ENCODE data around the gene ZRANB2. TPM values are rescaled to one million over a fixed set of nuclear protein-coding genes. Genes with fewer than 3 reads are reported as not detected.

The ZRANB2 gene
- total RNA-seq, 1 experiment from 2014 or later: 103 TPM

- H3K4me3 Mint-ChIP-seq: no peak overlapping the region
- no peak for DNase-seq
- Histone ChIP-seq H3K9ac (ENCODE audit: extremely low read depth, insufficient read length, low read length) (no peak overlapping the region), H2BK120ac (ENCODE audit: low read depth, low read length, poor library complexity, severe bottlenecking) (no peak overlapping the region), H3K4me1 (ENCODE audit: insufficient read depth, low read length) (no peaks in the 10 kb centered on the region), H3K79me1 (ENCODE audit: insufficient read depth, low read depth, low read length, poor library complexity, severe bottlenecking) (no peaks in the 10 kb centered on the region), H2BK15ac (ENCODE audit: low read depth, low read length) (no peak overlapping the region), H3K27me3 (ENCODE audit: insufficient read depth, low read length) (no peaks in the 10 kb centered on the region), H3K23me2 (ENCODE audit: insufficient read length, low read depth, low read length, poor library complexity, severe bottlenecking) (no peaks in the 10 kb centered on the region), H2AK5ac (ENCODE audit: insufficient read length, low read length) (no peak overlapping the region), H3K9me3 (ENCODE audit: control insufficient read depth, low read depth, low read length) (no peaks in the 10 kb centered on the region), H4K5ac (ENCODE audit: insufficient read length, low read depth, low read length) (no peak overlapping the region), H3K56ac (ENCODE audit: insufficient read length, low read depth, low read length) (no peak overlapping the region), H3K23ac (ENCODE audit: insufficient read length, low read depth, low read length) (no peak overlapping the region), H3K14ac (ENCODE audit: insufficient read depth, low read length) (no peak overlapping the region), H3K27ac (ENCODE audit: insufficient read length, low read depth, low read length) (no peak overlapping the region), H2BK5ac (ENCODE audit: insufficient read length, low read length) (no peak overlapping the region), H2BK20ac (ENCODE audit: low read depth, low read length, poor library complexity, severe bottlenecking) (no peak overlapping the region), H3T11ph (ENCODE audit: low read length) (no peak overlapping the region), H3K18ac (ENCODE audit: insufficient read length, low read depth, low read length) (no peak overlapping the region), H3K4me2 (ENCODE audit: insufficient read depth, insufficient read length, low read length) (no peak overlapping the region), H4K8ac (replicated peaks; ENCODE audit: insufficient read length, low read depth, low read length) (no peak overlapping the region), H4K20me1 (ENCODE audit: control insufficient read depth, insufficient read depth, insufficient read length) (no peaks in the 10 kb centered on the region), H2AFZ (ENCODE audit: low read length) (no peak overlapping the region), H2BK12ac (ENCODE audit: insufficient read length, low read depth, low read length) (no peak overlapping the region), H4K91ac (ENCODE audit: insufficient read length, low read depth, low read length) (no peak overlapping the region), H3K4ac (ENCODE audit: low read depth, low read length) (no peak overlapping the region), H3K79me2 (ENCODE audit: insufficient read depth, low read length) (no peaks in the 10 kb centered on the region)
- no peaks in the 10 kb centered on the region for H3K27me3 Mint-ChIP-seq (ENCODE audit: low read depth)
- TF ChIP-seq, protein P1, sequence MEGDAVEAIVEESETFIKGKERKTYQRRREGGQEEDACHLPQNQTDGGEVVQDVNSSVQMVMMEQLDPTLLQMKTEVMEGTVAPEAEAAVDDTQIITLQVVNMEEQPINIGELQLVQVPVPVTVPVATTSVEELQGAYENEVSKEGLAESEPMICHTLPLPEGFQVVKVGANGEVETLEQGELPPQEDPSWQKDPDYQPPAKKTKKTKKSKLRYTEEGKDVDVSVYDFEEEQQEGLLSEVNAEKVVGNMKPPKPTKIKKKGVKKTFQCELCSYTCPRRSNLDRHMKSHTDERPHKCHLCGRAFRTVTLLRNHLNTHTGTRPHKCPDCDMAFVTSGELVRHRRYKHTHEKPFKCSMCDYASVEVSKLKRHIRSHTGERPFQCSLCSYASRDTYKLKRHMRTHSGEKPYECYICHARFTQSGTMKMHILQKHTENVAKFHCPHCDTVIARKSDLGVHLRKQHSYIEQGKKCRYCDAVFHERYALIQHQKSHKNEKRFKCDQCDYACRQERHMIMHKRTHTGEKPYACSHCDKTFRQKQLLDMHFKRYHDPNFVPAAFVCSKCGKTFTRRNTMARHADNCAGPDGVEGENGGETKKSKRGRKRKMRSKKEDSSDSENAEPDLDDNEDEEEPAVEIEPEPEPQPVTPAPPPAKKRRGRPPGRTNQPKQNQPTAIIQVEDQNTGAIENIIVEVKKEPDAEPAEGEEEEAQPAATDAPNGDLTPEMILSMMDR (conservative IDR thresholded peaks at IDR 0.05): no peak
- H3K36me3 Mint-ChIP-seq (ENCODE audit: insufficient read depth in 1 of 3, low read depth in 3 of 3): no peaks in the 10 kb centered on the region
- no peaks in the 10 kb centered on the region for H3K9me3 Mint-ChIP-seq
- H3K27ac Mint-ChIP-seq: no peak overlapping the region
- H3K4me1 Mint-ChIP-seq: peaks cover 0 to 1% of the 10 kb centered on the region in 2 experiments; a peak in 2 of 4 replicates
- no CpG with 5 or more reads among the region's 2 CpGs for WGBS (ENCODE audit: extremely low coverage, insufficient read length, low lambda C conversion rate)
Observed at GRCh38 chr1:71094913-71095312, 14.1 kb upstream of the ZRANB2 start.
